Non-pigmented ciliary epithelial cell (primary cell): ENCODE results near the gene MYO16.
A peak's percentile ranks its signal among the peaks of the same experiment; 100 is the strongest.

Experiments
- DNase-seq: peaks from one replicate; pipeline ENCODE4 v3.0.0-alpha.2; 2010; ENCODE audit warnings: low read depth

MYO16 gene

GRCh38 chr13:109126891-109127641, 497.7 kb downstream of the MYO16 start:
- DNase-seq: no peak

GRCh38 chr13:109128121-109128520, 498.7 kb downstream of the MYO16 start:
- no peak for DNase-seq

- DNase-seq: no peak
Measured at GRCh38 chr13:109130093-109130835, 500.9 kb downstream of the MYO16 start.

GRCh38 chr13:109131698-109132257, 502.4 kb downstream of the MYO16 start:
- no peak for DNase-seq

GRCh38 chr13:109135018-109135417, 505.6 kb downstream of the MYO16 start:
- no peak for DNase-seq

- DNase-seq: no peak
Measured at GRCh38 chr13:109136873-109137272, 507.5 kb downstream of the MYO16 start.

- no peak for DNase-seq
Measured at GRCh38 chr13:109139346-109139745, 509.9 kb downstream of the MYO16 start.

- DNase-seq: no peak
Measured at GRCh38 chr13:109140054-109140453, 510.6 kb downstream of the MYO16 start.

GRCh38 chr13:109140479-109141349, 511.3 kb downstream of the MYO16 start:
- no peak for DNase-seq

- no peak for DNase-seq
Measured at GRCh38 chr13:109141706-109142105, 512.3 kb downstream of the MYO16 start.

GRCh38 chr13:109144693-109145437, 515.5 kb downstream of the MYO16 start:
- no peak for DNase-seq

GRCh38 chr13:109145631-109146030, 516.2 kb downstream of the MYO16 start:
- DNase-seq: no peak

GRCh38 chr13:109146393-109146792, 517.0 kb downstream of the MYO16 start:
- no peak for DNase-seq

- peak; percentile 68 for DNase-seq
Measured at GRCh38 chr13:109146912-109147647, 517.7 kb downstream of the MYO16 start.

- no peak for DNase-seq
Measured at GRCh38 chr13:109148243-109148642, 518.8 kb downstream of the MYO16 start.

- no peak for DNase-seq
Measured at GRCh38 chr13:109150696-109151095, 521.3 kb downstream of the MYO16 start.

- DNase-seq: no peak
Measured at GRCh38 chr13:109151255-109151654, 521.8 kb downstream of the MYO16 start.

GRCh38 chr13:109151696-109152095, 522.3 kb downstream of the MYO16 start:
- DNase-seq: no peak

- DNase-seq: no peak
Measured at GRCh38 chr13:109152311-109152820, 523.0 kb downstream of the MYO16 start.

GRCh38 chr13:109152941-109153340, 523.5 kb downstream of the MYO16 start:
- no peak for DNase-seq

- DNase-seq: no peak
Measured at GRCh38 chr13:109154146-109154545, 524.7 kb downstream of the MYO16 start.
